ENCODE results near the gene CLEC4M.

- TF ChIP-seq CTCF (conservative IDR thresholded peaks at IDR 0.05) = no peak
- TF ChIP-seq ZFX (IDR thresholded peaks at IDR 0.05) = no peak
These were observed 3.5 kb downstream of the CLEC4M start for GRCh38 chr19:7766535-7766934.

Measured in C4-2B (cell line).